C1 segment of cervical spinal cord (tissue), 14 donors: Measurements from ENCODE around the gene DIS3L2.
A peak's percentile ranks its signal among the peaks of the same experiment; 100 is the strongest.

Experiments used
- DNase-seq, 14 donors: peaks; one replicate each; lab custom pipeline; 2025; lab: John Stamatoyannopoulos, UW

Gene DIS3L2, protein sequence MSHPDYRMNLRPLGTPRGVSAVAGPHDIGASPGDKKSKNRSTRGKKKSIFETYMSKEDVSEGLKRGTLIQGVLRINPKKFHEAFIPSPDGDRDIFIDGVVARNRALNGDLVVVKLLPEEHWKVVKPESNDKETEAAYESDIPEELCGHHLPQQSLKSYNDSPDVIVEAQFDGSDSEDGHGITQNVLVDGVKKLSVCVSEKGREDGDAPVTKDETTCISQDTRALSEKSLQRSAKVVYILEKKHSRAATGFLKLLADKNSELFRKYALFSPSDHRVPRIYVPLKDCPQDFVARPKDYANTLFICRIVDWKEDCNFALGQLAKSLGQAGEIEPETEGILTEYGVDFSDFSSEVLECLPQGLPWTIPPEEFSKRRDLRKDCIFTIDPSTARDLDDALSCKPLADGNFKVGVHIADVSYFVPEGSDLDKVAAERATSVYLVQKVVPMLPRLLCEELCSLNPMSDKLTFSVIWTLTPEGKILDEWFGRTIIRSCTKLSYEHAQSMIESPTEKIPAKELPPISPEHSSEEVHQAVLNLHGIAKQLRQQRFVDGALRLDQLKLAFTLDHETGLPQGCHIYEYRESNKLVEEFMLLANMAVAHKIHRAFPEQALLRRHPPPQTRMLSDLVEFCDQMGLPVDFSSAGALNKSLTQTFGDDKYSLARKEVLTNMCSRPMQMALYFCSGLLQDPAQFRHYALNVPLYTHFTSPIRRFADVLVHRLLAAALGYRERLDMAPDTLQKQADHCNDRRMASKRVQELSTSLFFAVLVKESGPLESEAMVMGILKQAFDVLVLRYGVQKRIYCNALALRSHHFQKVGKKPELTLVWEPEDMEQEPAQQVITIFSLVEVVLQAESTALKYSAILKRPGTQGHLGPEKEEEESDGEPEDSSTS

DNA sequence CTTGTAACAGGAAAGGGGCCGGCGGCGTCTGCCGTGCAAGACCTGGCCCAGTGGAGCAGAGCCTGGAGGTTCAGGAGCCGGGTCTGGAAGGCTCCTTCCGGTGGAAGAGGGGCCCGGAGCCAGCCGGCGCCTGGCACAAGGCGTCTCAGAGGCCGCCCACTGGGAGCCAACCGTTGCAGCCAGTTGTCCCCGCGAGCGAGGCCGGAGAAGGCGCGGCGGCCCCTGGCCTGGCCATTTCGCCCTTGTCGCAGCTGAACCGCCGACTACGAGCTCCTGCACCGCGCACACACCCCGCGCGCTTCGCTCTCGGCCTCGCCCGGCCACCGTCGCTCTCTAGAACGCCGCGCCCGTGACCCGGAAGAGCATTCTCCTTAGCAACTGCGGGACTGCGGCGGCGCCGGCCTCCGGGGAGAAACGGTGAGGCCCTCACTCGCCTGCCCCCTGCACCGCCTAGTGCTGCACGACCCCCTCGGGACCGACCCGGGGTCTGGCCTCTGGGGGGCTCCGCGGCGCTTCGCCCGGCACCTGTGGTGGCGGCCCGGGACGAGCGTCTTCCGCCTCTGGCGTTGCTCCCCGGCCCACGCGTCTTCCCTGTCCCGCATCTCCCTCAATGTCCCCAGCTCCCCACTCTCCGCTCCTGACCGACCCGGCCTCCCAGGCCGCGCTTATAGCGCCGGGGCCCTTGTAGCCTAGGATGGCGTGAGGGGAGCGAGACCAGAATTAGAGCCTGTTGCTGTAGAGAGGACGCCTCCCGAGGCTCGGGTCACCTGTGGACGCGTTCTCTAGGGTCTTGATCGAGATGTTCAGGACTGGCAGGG, at the start of gene DIS3L2:
TSS of gene DIS3L2 (plus strand) at position 365 of the 818 bp plus-strand sequence. CDS start 53,215 bp downstream, outside the sequence.
- peak; percentile 30 to 90 (median 78) for DNase-seq

DNA sequence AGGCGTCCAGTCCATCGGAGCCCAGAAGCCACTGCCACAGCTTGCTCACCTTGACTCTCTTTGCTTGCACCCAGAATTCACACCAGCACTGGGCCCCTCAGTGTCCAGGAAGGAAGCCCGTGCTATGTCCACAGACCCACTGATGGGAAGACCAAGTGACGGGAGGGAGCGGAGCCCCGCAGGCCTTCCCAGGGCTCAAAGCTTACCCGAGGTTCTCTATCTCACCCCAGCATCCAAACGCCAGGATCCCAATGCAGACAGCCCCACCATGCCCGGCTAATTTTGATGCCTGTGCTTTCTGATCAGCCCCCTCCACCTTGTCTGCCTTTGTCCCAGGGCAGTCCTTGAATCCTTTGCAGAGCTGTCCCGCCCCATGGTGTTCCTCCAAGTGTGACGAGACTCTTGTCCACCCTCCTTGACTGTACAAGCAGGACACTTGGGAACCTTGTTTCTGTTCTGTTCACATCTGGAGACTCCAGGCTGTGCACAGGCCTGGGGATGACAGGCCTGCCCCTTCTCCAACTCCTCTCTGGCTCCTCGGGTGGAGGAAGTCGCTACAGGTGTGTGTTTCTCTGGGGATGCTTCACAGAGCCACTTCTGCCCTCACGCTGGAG, 47.3 kb upstream of the DIS3L2 start:
- DNase-seq: no peak

GRCh38 chr2:231917280-231918066, 44.0 kb upstream of the DIS3L2 start:
- DNase-seq: peak in 10 of 14 donors; percentile 10 to 47 (median 24)

GRCh38 chr2:231918501-231919330, 42.8 kb upstream of the DIS3L2 start:
- no peak for DNase-seq

DNA sequence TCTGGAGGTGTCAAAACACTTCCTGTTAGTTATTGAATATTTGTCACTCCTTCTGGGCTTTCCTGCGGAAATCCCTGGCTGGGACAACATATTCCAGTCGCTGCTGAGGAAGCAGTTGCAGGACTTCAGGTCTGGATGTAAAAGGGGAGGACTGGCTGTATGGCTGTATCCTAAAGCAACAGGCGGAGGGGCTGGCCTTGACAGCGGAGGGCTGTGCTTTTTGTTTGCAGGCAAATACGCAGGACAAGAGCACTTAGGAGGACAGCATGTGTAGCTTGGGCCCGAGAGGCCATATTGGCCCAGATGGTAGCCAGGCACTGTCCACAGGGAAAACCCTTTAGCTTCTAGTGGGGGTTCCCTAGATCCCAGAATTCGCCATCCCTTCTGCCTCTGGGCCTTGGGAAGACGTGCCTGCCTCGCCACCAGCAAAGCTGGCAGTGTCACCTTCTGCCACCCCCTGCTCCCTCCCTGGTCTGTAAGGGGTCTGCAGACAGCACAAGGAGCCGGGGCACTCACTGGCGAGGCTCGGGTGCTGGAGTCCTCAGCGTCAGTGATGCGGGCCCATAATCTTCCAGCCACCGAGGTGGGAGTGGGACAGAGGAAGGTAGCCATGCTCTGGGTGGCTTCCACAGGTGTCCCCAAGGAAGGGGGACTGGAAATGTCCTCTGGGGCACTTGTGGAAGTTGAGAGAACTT, 42.0 kb upstream of the DIS3L2 start:
- DNase-seq: no peak

GRCh38 chr2:231920366-231920765, 41.1 kb upstream of the DIS3L2 start:
- DNase-seq: no peak

DNA sequence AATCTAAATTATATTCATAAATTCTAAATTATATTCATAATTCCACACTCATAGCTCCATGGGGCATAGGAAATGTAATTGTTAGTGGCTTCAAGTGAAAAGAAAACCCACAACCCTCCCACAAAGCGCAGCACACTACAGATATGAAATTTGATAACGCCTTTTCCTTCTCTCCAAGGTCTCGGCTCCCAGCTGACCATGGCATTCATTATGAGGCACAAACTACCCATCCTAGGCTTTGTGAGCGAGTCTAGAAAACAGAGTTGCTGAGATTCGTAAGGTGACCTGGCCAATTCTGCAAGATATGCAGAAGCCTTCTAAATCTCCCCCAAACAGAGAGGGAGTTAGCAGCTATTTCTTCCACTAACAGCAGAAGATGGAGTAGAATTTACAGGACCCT, 40.7 kb upstream of the DIS3L2 start:
- no peak for DNase-seq

GRCh38 chr2:231922311-231923009, 39.1 kb upstream of the DIS3L2 start:
- no peak for DNase-seq

DNA sequence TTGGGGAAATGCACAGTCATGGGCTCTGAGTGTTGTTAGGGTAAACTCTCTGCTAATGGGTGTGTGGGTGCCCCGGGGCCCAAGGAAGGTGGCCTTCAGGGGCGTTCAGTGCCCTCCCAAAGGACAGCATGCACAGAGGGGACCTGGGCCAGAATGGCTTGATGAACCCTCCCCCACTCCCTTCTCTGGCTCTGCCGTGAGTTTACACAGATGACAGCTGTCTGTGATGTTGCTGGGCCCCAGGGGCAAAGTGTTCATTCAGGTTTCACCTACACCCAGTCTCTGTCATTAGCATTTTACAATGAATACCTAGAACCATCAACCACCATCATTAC, 38.5 kb upstream of the DIS3L2 start:
- no peak for DNase-seq

GRCh38 chr2:231923951-231924888, 37.3 kb upstream of the DIS3L2 start:
- DNase-seq: no peak

GRCh38 chr2:231924889-231925275, 36.6 kb upstream of the DIS3L2 start:
- DNase-seq: no peak

DNA sequence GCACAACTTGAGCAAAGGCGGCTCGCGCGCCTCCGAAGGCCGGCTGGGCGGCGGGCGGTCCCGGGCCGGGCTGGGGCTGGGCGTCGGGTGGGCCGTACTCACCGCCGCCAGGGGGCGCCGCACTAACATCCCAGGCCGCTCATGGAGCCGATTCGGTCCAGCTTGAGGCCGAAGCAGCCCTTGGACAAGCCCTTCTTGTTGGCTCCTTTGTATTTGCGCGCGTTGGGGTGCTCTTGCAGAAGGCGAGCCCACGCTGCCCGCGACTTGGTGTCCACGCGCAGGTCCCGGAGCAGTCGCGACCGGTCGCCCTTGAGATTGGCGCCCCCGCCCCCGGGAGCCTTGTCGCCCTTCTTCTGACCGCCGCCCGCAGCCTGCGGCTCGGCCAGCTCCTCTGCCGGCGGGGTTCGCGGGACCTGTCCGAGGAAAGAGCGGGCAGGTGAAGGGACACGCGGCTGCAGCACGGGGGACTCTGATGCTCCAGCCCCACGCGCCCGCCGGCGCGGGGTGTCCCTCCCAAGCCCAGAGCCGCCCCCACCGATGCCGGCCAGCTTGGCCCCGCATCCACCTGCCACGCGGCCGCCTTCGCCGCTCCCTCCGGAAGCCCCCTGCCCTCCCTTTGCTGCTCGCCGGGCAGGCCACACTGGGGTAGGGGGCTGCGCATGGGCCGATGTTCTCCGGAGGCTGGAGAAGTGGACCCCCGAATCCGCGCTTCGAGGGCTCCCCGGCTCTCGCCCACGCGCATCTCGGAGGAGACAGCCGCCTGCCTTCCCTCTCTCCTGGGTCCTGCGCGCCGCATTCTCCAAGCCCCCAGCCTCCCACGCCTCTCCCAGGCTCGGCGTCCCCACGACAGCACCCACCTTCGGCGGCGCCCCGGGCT, 36.0 kb upstream of the DIS3L2 start:
- DNase-seq: peak in 12 of 14 donors; percentile 12 to 86 (median 56)

GRCh38 chr2:231926180-231926741, 35.3 kb upstream of the DIS3L2 start, which contains the start of gene NPPC:
Gene NPPC (minus strand): TSS chr2:231926396. CDS start chr2:231926249, 147 bp downstream.
- DNase-seq: peak in 7 of 14 donors; percentile 11 to 58 (median 39)

DNA sequence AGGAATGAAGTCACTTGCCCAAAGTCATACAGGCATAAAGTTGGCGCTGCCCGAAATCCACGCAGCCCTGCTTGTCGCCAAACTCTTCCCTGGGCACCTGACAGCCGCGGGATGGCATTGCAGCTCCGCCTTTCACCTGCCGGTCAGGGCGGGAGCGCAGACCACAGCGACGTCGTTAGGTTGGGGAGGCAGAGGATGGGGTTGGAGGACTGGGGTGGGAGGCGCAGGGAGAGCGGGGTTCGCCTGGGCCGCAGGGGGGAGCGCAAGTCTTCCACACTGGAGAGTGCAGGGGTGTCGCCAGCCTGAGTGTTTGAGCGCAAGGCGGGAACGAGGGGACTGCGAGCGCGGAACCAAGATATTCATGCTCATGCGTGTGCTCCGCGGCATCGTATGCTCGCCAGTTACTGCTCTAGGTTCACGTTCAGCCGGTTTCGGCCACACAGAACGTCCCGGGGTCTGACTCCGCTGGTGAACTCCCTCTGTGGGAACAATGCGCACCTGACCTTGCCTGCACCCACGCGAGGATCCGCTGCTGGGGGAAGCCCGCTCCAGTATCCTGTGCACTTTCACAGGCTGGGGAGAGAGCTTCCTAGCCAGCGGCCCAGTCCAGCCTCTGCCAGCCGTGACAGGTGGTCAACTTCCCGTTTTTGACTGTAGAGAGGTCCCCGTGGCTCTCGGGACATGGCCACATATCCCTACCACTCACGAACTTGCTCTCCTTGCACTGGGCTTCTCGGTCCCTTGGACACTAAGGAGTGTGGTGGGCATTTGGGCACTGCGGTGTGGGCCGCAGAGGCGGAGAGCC, 34.5 kb upstream of the DIS3L2 start:
- DNase-seq: peak in 5 of 14 donors; percentile 32 to 42 (median 39)

- no peak for DNase-seq
These were observed 34.0 kb upstream of the DIS3L2 start for GRCh38 chr2:231927566-231927890.
